Thyroid gland (tissue), 4 donors: Measurements from ENCODE around the gene TSFM. TPM values are rescaled to one million over a fixed set of nuclear protein-coding genes. Genes with fewer than 3 reads are reported as not detected.

Source experiments
- DNase-seq, 2 donors: peaks; one replicate each; pipeline ENCODE4 v3.0.0-alpha.2; 2019
- H3K27ac ChIP-seq, 3 donors: fragments of 200-600 bp; sonication (generic); 1 replicate in 2 of 3; 2 replicates in 1 of 3; pipeline ENCODE4 v1.5.1; 2016 to 2019; ENCODE audit warnings: mild to moderate bottlenecking in 1 of 3, moderate library complexity in 1 of 3
- H3K27me3 ChIP-seq: fragments of 200-600 bp; sonication (generic); one replicate; pipeline ENCODE4 v1.5.1; 2019
- H3K36me3 ChIP-seq, 2 donors: fragments of 200-600 bp; sonication (generic); one replicate each; pipeline ENCODE4 v1.5.1; 2016 to 2019
- H3K4me1 ChIP-seq, 2 donors: fragments of 200-600 bp; sonication (generic); one replicate each; pipeline ENCODE4 v1.5.1; 2017 to 2019
- H3K4me3 ChIP-seq, 3 donors: fragments of 200-600 bp; sonication (generic); replicated peaks in 1 of 3; 1 replicate in 2 of 3; 2 replicates in 1 of 3; pipeline ENCODE4 v1.5.1; 2016; ENCODE audit warnings: mild to moderate bottlenecking in 1 of 3
- H3K9me3 ChIP-seq: fragments of 200-600 bp; sonication (generic); one replicate; pipeline ENCODE4 v1.5.1; 2017
- CTCF ChIP-seq, 6 experiments: fragments of 200-600 bp in 3 of 6; fragments of 450-650 bp in 3 of 6; sonication (generic) in 3 of 6; IDR thresholded peaks; one replicate each; pipeline ENCODE4 v1.5.1; 2016 to 2019; ENCODE audit warnings: antibody characterized with exemption in 6 of 6, mild to moderate bottlenecking in 2 of 6, inconsistent platforms in 1 of 6, moderate library complexity in 1 of 6
- POLR2A ChIP-seq, 2 donors: fragments of 450-650 bp; IDR thresholded peaks; one replicate each; pipeline ENCODE4 v1.6.1; 2017; ENCODE audit warnings: antibody characterized with exemption in 2 of 2, mild to moderate bottlenecking in 2 of 2, moderate library complexity in 1 of 2
- WGBS, 2 donors: methylation state at CpG; one replicate each; pipeline ENCODE4 v1.1.5; 2017; 5-methylcytosine and 5-hydroxymethylcytosine counted together
- intact Hi-C: fragments of 100-400 bp; cut with DNase I; formaldehyde crosslinking; loops from one replicate; pipeline ENCODE4 v1.15.1; 2023
- total RNA-seq, 4 donors: library from RNA; depleted of rRNA; stranded (reverse); fragments of >200 nt; gene quantifications; one replicate each; pipeline ENCODE4 v1.2.3, GENCODE V29; 2016

Gene TSFM
- total RNA-seq, 4 donors from 2014 or later, result 19.4 to 32.0 (median 25.5) TPM

GRCh38 chr12:57739387-57739786 lies 43.2 kb upstream of the TSFM start:
- TF ChIP-seq POLR2A (IDR thresholded peaks at IDR 0.05) (no peak), CTCF (IDR thresholded peaks at IDR 0.05) (no peak)
- DNase-seq, result no peak
- no peak overlapping the region for H3K4me3 ChIP-seq
- peaks cover 11 to 39% of the 10 kb centered on the region in 2 donors for H3K4me1 ChIP-seq
- H3K36me3 ChIP-seq, result no peaks in the 10 kb centered on the region
- no peak overlapping the region for H3K27ac ChIP-seq
- H3K27me3 ChIP-seq, result peaks cover 40% of the 10 kb centered on the region
- WGBS, 2 donors, result 8 to 45% methylated on average over 5 to 7 of the region's 7 CpGs
- H3K9me3 ChIP-seq, result no peaks in the 10 kb centered on the region
- intact Hi-C loops, result no loop called here

- Histone ChIP-seq H3K27ac (no peak overlapping the region), H3K36me3 (no peaks in the 10 kb centered on the region), H3K9me3 (no peaks in the 10 kb centered on the region), H3K4me1 (peaks cover 11 to 40% of the 10 kb centered on the region in 2 donors), H3K27me3 (peaks cover 40% of the 10 kb centered on the region), H3K4me3 (no peak overlapping the region)
- WGBS, 2 donors, result 20 to 24% methylated on average over 7 to 9 of the region's 10 CpGs
- intact Hi-C loops, result no loop called here
- TF ChIP-seq CTCF (IDR thresholded peaks at IDR 0.05) (no peak), POLR2A (IDR thresholded peaks at IDR 0.05) (no peak)
- DNase-seq, result no peak
Observed at GRCh38 chr12:57739914-57740538, 42.6 kb upstream of the TSFM start.

- Histone ChIP-seq H3K4me1 (peaks cover 11 to 38% of the 10 kb centered on the region in 2 donors), H3K27ac (no peak overlapping the region), H3K4me3 (no peak overlapping the region), H3K36me3 (no peaks in the 10 kb centered on the region), H3K9me3 (no peaks in the 10 kb centered on the region), H3K27me3 (peaks cover 34% of the 10 kb centered on the region)
- DNase-seq, result peak in 1 of 2 donors; percentile 17
- intact Hi-C loops, result no loop called here
- no peak for TF ChIP-seq CTCF (IDR thresholded peaks at IDR 0.05)
- TF ChIP-seq POLR2A (IDR thresholded peaks at IDR 0.05), result no peak
- 65 to 68% methylated on average over 5 of the region's 5 CpGs for WGBS, 2 donors
Observed at GRCh38 chr12:57740656-57741412, 41.8 kb upstream of the TSFM start.

- H3K27me3 ChIP-seq, result peaks cover 28% of the 10 kb centered on the region
- no peaks in the 10 kb centered on the region for H3K9me3 ChIP-seq
- peaks cover 11 to 34% of the 10 kb centered on the region in 2 donors for H3K4me1 ChIP-seq
- H3K4me3 ChIP-seq, result no peak overlapping the region
- DNase-seq, result no peak
- WGBS, 2 donors, result 54 to 69% methylated on average over 1 of the region's 1 CpG
- H3K27ac ChIP-seq, result no peak overlapping the region
- TF ChIP-seq CTCF (IDR thresholded peaks at IDR 0.05) (no peak), POLR2A (IDR thresholded peaks at IDR 0.05) (no peak)
- no peaks in the 10 kb centered on the region for H3K36me3 ChIP-seq
- intact Hi-C loops, result no loop called here
Observed at GRCh38 chr12:57741413-57741789, 41.2 kb upstream of the TSFM start.
